ENCODE measurements around the gene EVL.
"Not testable (repeated sequence)": the region's sequence is repeated elsewhere in the genome, so short reads cannot be mapped to it uniquely, and the experiment has no call there.

DNA sequence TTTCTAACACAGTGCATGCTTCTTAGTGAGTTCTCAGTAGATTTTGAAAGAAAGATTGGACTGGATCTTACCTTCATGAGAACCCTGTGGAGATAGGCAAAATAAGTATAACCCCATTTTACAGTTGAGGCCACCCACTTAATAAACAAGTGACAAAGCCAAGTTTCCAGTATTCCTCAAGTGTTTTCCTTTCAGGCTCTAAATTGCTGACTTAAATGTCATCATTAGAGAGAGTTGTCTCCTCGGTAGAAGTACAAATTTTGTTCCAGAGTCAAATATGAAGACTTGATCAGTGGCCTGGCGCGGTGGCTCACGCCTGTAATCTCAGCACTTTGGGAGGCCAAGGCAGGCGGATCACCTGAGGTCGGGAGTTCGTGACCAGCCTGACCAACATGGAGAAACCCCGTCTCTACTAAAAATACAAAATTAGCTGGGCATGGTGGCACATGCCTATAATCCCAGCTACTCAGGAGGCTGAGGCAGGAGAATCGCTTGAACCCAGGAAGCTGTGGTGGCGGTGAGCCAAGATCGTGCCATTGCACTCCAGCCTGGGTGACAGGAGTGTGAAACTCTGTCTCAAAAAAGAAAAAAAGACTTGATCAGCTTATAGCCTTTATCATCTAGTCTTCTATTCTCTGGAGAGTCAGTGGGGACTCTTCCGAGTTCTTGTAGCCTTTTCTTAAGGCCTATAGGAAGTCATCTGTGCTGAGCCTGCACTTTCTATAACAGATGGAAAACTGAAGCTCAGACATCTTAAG is 708 bp upstream of the EVL start:
- TF ChIP-seq, protein P1, sequence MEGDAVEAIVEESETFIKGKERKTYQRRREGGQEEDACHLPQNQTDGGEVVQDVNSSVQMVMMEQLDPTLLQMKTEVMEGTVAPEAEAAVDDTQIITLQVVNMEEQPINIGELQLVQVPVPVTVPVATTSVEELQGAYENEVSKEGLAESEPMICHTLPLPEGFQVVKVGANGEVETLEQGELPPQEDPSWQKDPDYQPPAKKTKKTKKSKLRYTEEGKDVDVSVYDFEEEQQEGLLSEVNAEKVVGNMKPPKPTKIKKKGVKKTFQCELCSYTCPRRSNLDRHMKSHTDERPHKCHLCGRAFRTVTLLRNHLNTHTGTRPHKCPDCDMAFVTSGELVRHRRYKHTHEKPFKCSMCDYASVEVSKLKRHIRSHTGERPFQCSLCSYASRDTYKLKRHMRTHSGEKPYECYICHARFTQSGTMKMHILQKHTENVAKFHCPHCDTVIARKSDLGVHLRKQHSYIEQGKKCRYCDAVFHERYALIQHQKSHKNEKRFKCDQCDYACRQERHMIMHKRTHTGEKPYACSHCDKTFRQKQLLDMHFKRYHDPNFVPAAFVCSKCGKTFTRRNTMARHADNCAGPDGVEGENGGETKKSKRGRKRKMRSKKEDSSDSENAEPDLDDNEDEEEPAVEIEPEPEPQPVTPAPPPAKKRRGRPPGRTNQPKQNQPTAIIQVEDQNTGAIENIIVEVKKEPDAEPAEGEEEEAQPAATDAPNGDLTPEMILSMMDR (IDR thresholded peaks at IDR 0.05), result not testable (repeated sequence)
- not testable (repeated sequence) for TF ChIP-seq POLR2A (IDR thresholded peaks at IDR 0.05)
